Measurements from ENCODE around the gene ATF2.

The ATF2 gene

GRCh38 chr2:175167792-175168563 is at the start of gene ATF2:
Gene ATF2 (minus strand): TSS chr2:175168203. CDS start chr2:175136443, 31,760 bp downstream.
- DNase-seq (ENCODE audit: low read depth): peak; percentile 99

DNA sequence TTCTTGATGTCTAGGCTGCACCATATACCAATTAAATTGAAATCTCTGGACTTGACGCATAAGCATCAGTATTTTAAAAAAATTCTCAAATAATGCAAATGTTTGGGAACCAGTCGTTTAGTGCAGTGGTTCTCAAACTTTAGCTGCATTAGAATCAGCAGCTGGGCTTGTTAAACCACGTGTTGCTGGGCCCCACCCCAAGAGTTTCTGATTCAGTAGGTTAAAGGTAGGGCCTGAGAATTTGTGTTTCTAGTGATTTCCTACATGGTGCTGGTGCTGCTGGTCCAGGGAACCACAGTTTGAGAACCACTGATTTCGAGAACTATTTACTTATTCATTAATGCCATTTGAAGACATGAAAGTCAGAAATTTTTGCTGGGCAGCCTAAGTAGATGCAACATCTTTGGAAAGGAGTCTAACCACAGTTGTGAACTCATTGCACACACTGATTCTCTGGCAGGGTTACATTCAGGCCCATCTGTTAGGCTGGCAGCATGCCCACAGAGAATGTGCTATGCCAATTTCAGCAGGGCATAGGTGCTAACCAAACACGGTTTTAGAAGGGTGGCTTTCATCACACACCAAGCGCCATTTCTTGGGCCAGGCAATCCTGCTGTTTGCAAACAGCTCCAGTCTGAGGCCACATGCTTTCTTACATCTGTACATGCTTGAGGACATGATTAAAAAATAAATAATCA is 39.9 kb upstream of the ATF2 start:
- H3K4me3 ChIP-seq (ENCODE audit: low read depth, low read length): no peak overlapping the region
- no peak for DNase-seq (ENCODE audit: low read depth)

More at GRCh38 chr2:175167792-175168563, at the start of gene ATF2:
- peak within 1 kb of the TSS; percentile 99 for H3K4me3 ChIP-seq (ENCODE audit: low read depth, low read length)

GRCh38 chr2:175206866-175207265 is 38.9 kb upstream of the ATF2 start:
- H3K4me3 ChIP-seq (ENCODE audit: low read depth, low read length): no peak overlapping the region

DNA sequence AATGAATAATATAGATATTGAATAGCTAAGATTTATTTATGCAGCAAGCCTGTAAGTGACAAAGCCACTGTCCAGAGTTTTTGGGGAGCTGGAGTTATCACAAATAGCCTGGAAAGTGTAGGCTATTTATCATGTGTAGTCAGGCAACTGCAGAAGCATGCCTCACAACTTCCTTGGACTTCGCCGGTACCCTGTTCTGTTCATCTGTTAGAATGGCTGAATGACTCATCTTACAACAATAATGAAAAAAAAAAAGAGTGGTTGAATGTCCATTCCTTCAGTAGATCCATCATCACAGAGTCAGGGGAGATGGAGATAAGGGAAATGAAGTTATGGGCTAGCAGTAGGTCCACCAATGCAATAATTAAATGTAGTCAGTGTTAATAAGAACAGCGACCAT is 37.5 kb upstream of the ATF2 start:
- no peak for DNase-seq (ENCODE audit: low read depth)
- H3K4me3 ChIP-seq (ENCODE audit: low read depth, low read length): no peak overlapping the region

More at GRCh38 chr2:175206866-175207265, 38.9 kb upstream of the ATF2 start:
- no peak for DNase-seq (ENCODE audit: low read depth)

- no peak overlapping the region for H3K4me3 ChIP-seq (ENCODE audit: low read depth, low read length)
- no peak for DNase-seq (ENCODE audit: low read depth)
These were observed 35.9 kb upstream of the ATF2 start for GRCh38 chr2:175203621-175204496.

GRCh38 chr2:175195012-175195411 is 27.0 kb upstream of the ATF2 start:
- no peak overlapping the region for H3K4me3 ChIP-seq (ENCODE audit: low read depth, low read length)
- no peak for DNase-seq (ENCODE audit: low read depth)

DNA sequence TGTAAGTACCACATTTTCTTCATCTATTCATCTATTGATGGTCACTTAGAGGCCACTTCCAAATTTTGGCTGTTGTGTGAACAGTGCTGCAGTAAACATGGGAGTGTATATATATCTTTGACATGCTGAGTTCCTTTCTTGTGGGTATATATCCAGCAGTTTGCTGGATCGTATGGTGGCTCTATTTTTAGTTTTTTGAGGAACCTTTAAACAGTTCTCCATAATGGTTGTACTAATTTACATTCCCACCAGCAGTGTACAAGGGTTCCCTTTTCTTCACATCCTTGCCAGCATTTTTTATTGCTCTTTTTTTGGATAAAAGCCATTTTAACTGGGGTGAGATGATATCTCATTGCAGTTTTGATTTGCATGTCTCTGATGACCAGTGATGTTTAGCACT is 20.8 kb upstream of the ATF2 start:
- H3K4me3 ChIP-seq (ENCODE audit: low read depth, low read length): no peak overlapping the region
- DNase-seq (ENCODE audit: low read depth): no peak

- no peak for DNase-seq (ENCODE audit: low read depth)
These were observed 19.4 kb upstream of the ATF2 start for GRCh38 chr2:175187378-175187777.

GRCh38 chr2:175183674-175184073 is 15.7 kb upstream of the ATF2 start:
- no peak for DNase-seq (ENCODE audit: low read depth)
- H3K4me3 ChIP-seq (ENCODE audit: low read depth, low read length): no peak overlapping the region

More at GRCh38 chr2:175187378-175187777, 19.4 kb upstream of the ATF2 start:
- no peak overlapping the region for H3K4me3 ChIP-seq (ENCODE audit: low read depth, low read length)

GRCh38 chr2:175181877-175182308 is 13.9 kb upstream of the ATF2 start:
- no peak for DNase-seq (ENCODE audit: low read depth)
- peak overlapping the region; percentile 95 for H3K4me3 ChIP-seq (ENCODE audit: low read depth, low read length)

- DNase-seq (ENCODE audit: low read depth): peak; percentile 78
- H3K4me3 ChIP-seq (ENCODE audit: low read depth, low read length): peak within 1 kb of the TSS; percentile 95
These were observed 13.3 kb upstream of the ATF2 start, which contains the start of gene ATP5MC3 for GRCh38 chr2:175181104-175181876. Gene ATP5MC3 (minus strand): TSS chr2:175181710. CDS start chr2:175181393, 317 bp downstream.

DNA sequence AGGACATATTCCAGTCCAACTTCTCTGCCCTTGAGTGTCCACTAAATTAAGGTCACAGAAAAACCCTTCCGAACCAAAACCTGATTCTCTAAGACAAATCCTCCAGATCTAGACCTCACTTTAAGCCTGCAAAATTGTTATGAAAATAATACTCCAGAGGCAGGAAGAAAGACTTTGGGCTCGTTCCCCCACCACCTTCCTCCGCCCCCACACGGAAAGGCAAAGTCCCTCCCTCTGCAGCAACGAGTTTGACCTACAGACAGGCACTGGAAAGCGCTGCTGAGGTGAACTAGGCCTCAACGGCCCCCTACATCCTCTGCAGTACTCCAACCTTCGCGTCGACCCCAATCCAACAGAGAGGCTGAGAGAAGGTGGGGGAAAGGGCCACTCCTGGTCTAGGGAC is 12.7 kb upstream of the ATF2 start:
- DNase-seq (ENCODE audit: low read depth): no peak
- H3K4me3 ChIP-seq (ENCODE audit: low read depth, low read length): peak overlapping the region; percentile 95

GRCh38 chr2:175176624-175177023 is 8.6 kb upstream of the ATF2 start:
- no peak for DNase-seq (ENCODE audit: low read depth)
- no peak overlapping the region for H3K4me3 ChIP-seq (ENCODE audit: low read depth, low read length)

DNA sequence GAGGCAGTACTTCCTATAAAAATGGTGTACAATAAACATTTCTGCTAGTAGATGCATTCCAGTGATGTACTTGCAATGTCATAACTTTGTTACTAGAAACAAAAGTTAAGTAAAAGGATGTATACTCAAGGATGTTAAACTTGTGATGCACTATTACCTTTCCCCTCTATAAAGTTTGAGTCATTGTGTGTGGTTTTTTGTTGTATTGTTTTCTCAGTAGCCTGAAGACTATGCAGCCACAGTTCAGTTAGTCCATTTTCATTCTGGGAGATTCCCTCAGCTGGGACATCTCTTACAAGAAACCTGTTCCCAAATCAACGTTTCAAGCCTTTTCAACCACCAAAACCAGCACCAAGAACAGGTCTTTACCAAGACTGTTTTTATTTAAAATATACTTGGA is 7.9 kb upstream of the ATF2 start:
- H3K4me3 ChIP-seq (ENCODE audit: low read depth, low read length): no peak overlapping the region
- DNase-seq (ENCODE audit: low read depth): no peak

DNA sequence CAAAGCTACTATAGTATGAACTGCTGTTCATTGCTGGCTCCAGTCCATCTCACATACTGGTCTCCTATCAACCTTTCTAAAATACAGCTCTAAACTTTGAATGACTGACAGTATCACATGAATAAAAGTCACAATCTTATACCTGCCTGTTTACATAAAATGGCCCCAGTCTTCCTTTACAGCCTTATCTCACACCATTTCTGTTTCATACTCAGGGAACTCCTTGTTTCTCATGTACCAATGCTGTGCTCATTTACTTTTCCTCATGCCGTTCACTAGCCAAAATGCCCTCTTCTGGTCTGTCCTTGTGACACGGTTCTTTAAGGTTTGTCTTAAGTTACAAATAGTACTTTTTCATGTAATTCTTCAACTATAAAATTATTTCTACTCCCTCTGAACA is 7.3 kb upstream of the ATF2 start:
- H3K4me3 ChIP-seq (ENCODE audit: low read depth, low read length): no peak overlapping the region
- no peak for DNase-seq (ENCODE audit: low read depth)

GRCh38 chr2:175170659-175171304 is 2.8 kb upstream of the ATF2 start:
- DNase-seq (ENCODE audit: low read depth): no peak
- no peak overlapping the region for H3K4me3 ChIP-seq (ENCODE audit: low read depth, low read length)

DNA sequence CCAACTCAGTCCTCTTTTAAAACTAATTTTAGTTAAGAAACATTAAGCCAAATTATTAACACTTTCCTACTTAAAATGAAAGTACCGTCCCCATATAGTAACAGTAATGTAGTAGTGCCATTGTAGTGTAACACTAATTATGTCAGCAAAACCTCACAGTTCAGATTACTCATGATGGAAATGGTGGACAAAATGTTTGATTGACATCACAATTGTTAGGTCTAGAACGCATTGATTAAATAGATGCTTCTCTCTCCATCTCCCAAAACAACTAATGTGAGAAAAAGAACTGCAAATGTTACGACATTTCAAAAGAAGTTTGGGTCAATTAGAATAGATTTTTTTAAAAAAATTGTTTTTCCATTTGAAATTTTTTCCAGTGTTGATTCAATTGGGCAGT is 1.2 kb upstream of the ATF2 start:
- no peak for DNase-seq (ENCODE audit: low read depth)
- peak overlapping the region; percentile 99 for H3K4me3 ChIP-seq (ENCODE audit: low read depth, low read length)

- peak overlapping the region; percentile 99 for H3K4me3 ChIP-seq (ENCODE audit: low read depth, low read length)
- DNase-seq (ENCODE audit: low read depth): no peak
These were observed 552 bp upstream of the ATF2 start for GRCh38 chr2:175168564-175168945.

Data from skeletal muscle cell (primary cell).